Esophagus muscularis mucosa (tissue), 4 donors: ENCODE results near the gene LRMDA. TPM values are rescaled to one million over a fixed set of nuclear protein-coding genes. Genes with fewer than 3 reads are reported as not detected.

Experiments
- DNase-seq: peaks from one replicate; pipeline ENCODE4 v3.0.0-alpha.2; 2017; ENCODE audit errors: extremely low spot score
- H3K27ac ChIP-seq, 4 donors: fragments of 200-600 bp; sonication (generic); replicated peaks in 1 of 4; 1 replicate in 3 of 4; 2 replicates in 1 of 4; pipeline ENCODE4 v1.5.1; 2016 to 2019; ENCODE audit warnings: mild to moderate bottlenecking in 1 of 4
- H3K27me3 ChIP-seq, 4 donors: fragments of 200-600 bp; sonication (generic); one replicate each; pipeline versions ENCODE4 v1.5.1 to v1.6.0; 2016 to 2019
- H3K36me3 ChIP-seq, 4 donors: fragments of 200-600 bp; sonication (generic); one replicate each; pipeline ENCODE4 v1.5.1; 2016 to 2019
- H3K4me1 ChIP-seq, 4 donors: fragments of 200-600 bp; sonication (generic); one replicate each; pipeline ENCODE4 v1.5.1; 2016 to 2019
- H3K4me3 ChIP-seq, 4 donors: fragments of 200-600 bp; sonication (generic); 1 replicate in 2 of 4; 2 replicates in 2 of 4; pipeline ENCODE4 v1.5.1; 2016 to 2019; ENCODE audit warnings: mild to moderate bottlenecking in 4 of 4, moderate library complexity in 1 of 4
- H3K9me3 ChIP-seq, 4 donors: fragments of 200-600 bp; sonication (generic); 1 replicate in 3 of 4; 2 replicates in 1 of 4; pipeline ENCODE4 v1.5.1; 2016 to 2019
- EP300 ChIP-seq: sonication (generic); formaldehyde crosslinking; IDR thresholded peaks from one replicate; pipeline ENCODE4 v1.6.1; 2017; ENCODE audit warnings: antibody characterized with exemption
- POLR2A ChIP-seq: fragments of 450-650 bp; IDR thresholded peaks from one replicate; pipeline ENCODE4 v1.6.1; 2017; ENCODE audit warnings: antibody characterized with exemption, moderate library complexity, mild to moderate bottlenecking, low read depth
- POLR2AphosphoS5 ChIP-seq, 2 donors: sonication (generic); formaldehyde crosslinking; IDR thresholded peaks; one replicate each; pipeline ENCODE4 v1.6.1; 2017; ENCODE audit warnings: antibody characterized with exemption in 2 of 2
- WGBS: methylation state at CpG from one replicate; pipeline ENCODE4 v1.1.5; 2018; 5-methylcytosine and 5-hydroxymethylcytosine counted together
- intact Hi-C: fragments of 100-400 bp; cut with DNase I; formaldehyde crosslinking; loops from one replicate; pipeline ENCODE4 v1.15.1; 2023
- total RNA-seq, 4 donors: library from RNA; depleted of rRNA; stranded (reverse); fragments of >200 nt; gene quantifications; one replicate each; pipeline versions ENCODE4 v1.1.0 to v1.2.1, GENCODE V29; 2016
- TF ChIP-seq, protein P1 (sequence below), 3 experiments: fragments of 200-600 bp in 2 of 3; fragments of 450-650 bp in 1 of 3; sonication (generic) in 2 of 3; IDR thresholded peaks; one replicate each; pipeline ENCODE4 v1.5.1; 2017 to 2019; ENCODE audit warnings: antibody characterized with exemption in 3 of 3, mild to moderate bottlenecking in 2 of 3, moderate library complexity in 1 of 3

The LRMDA gene
- total RNA-seq, 4 donors from 2014 or later = 14.3 to 34.9 (median 26.5) TPM

DNA sequence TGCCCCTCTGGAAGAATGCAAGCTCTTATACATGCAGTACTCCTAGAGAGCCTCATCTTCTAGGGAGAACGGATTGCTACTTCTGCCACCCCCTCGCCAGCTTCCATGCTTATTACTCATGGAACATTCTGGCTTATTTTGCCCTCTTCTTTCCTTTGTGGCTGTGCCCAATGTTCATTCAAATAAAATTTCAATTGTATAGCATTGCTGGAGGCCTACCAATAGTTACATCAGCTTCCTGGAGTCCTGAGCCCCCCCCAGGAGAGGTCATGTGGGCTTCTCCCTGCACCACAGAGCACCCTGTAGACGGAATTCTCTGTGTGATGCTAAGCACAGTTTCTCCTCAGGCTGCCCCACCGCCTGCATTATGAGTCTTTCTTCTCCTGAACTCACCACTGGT is 1112.2 kb downstream of the LRMDA start:
- intact Hi-C loops = loop anchor here (10.0 kb wide), 1 partner anchor 239 kb away; no protein-coding TSS in a partner anchor
- TF ChIP-seq POLR2AphosphoS5 (IDR thresholded peaks at IDR 0.05) = no peak
- TF ChIP-seq, protein P1, sequence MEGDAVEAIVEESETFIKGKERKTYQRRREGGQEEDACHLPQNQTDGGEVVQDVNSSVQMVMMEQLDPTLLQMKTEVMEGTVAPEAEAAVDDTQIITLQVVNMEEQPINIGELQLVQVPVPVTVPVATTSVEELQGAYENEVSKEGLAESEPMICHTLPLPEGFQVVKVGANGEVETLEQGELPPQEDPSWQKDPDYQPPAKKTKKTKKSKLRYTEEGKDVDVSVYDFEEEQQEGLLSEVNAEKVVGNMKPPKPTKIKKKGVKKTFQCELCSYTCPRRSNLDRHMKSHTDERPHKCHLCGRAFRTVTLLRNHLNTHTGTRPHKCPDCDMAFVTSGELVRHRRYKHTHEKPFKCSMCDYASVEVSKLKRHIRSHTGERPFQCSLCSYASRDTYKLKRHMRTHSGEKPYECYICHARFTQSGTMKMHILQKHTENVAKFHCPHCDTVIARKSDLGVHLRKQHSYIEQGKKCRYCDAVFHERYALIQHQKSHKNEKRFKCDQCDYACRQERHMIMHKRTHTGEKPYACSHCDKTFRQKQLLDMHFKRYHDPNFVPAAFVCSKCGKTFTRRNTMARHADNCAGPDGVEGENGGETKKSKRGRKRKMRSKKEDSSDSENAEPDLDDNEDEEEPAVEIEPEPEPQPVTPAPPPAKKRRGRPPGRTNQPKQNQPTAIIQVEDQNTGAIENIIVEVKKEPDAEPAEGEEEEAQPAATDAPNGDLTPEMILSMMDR (IDR thresholded peaks at IDR 0.05) = no peak
- no peak for TF ChIP-seq POLR2A
- TF ChIP-seq EP300 = no peak
- Histone ChIP-seq H3K4me3 (no peak overlapping the region), H3K27me3 (no peaks in the 10 kb centered on the region), H3K36me3 (no peaks in the 10 kb centered on the region), H3K4me1 (peaks cover 3 to 16% (median 11%) of the 10 kb centered on the region in 4 donors), H3K9me3 (no peaks in the 10 kb centered on the region), H3K27ac (no peak overlapping the region)
- no peak for DNase-seq
- 84% methylated on average over 4 of the region's 4 CpGs for WGBS

DNA sequence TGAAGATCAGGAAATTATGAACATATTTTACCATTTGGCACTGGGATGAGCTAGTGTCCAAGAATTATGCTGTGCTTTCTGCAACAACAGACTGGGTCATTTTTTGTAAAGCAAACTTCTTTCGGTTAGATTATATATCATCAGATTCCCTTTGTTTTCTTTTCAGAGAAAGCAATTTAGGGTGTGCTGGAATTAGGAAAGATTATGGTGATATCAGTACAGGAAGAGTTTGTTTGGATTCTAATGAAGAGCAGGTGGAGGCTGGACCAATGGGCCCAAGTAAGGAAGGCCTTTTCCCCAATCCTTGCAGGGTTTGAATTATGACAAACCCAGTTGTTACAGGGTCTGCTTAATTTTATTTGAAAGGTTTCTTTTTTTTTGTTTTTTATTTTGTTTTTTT is 1113.4 kb downstream of the LRMDA start:
- peaks cover 3 to 16% (median 11%) of the 10 kb centered on the region in 4 donors for H3K4me1 ChIP-seq
- no peak overlapping the region for H3K27ac ChIP-seq
- no peaks in the 10 kb centered on the region for H3K27me3 ChIP-seq
- no peaks in the 10 kb centered on the region for H3K36me3 ChIP-seq
- WGBS = 62% methylated on average over 1 of the region's 1 CpG
- no peaks in the 10 kb centered on the region for H3K9me3 ChIP-seq
- no peak for DNase-seq
- intact Hi-C loops = loop anchor here (10.0 kb wide), 1 partner anchor 240 kb away; no protein-coding TSS in a partner anchor
- H3K4me3 ChIP-seq = no peak overlapping the region
- no peak for TF ChIP-seq POLR2AphosphoS5 (IDR thresholded peaks at IDR 0.05)
- TF ChIP-seq EP300 = no peak
- TF ChIP-seq, protein P1 (IDR thresholded peaks at IDR 0.05) = no peak
- no peak for TF ChIP-seq POLR2A

DNA sequence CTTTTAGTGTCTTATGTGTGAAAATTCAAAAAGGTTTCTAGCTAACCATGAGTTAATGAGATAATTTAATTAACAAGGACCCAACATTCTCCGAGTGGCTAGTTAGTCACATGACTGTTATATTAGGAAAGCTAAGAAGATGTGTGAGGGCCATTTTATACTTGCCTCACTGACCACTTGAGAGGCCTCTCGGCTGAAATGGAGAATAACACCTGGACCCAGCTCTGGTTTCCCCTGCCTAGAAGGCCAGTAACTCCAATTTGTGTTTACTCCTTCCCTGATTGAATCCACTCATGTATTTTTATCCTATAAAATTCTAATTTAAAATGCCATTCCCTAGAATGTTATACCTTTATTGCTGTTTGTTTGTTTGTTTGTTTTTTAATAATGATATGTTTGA is 1115.0 kb downstream of the LRMDA start:
- WGBS = 87% methylated on average over 2 of the region's 2 CpGs
- no peaks in the 10 kb centered on the region for H3K9me3 ChIP-seq
- intact Hi-C loops = loop anchor here (10.0 kb wide), 1 partner anchor 242 kb away; no protein-coding TSS in a partner anchor
- no peak for TF ChIP-seq POLR2A
- TF ChIP-seq POLR2AphosphoS5 (IDR thresholded peaks at IDR 0.05) = no peak
- TF ChIP-seq EP300 = no peak
- TF ChIP-seq, protein P1 (IDR thresholded peaks at IDR 0.05) = no peak
- H3K36me3 ChIP-seq = no peaks in the 10 kb centered on the region
- H3K4me1 ChIP-seq = peaks cover 3 to 16% (median 11%) of the 10 kb centered on the region in 4 donors
- H3K27ac ChIP-seq = no peak overlapping the region
- no peak overlapping the region for H3K4me3 ChIP-seq
- no peak for DNase-seq
- no peaks in the 10 kb centered on the region for H3K27me3 ChIP-seq

DNA sequence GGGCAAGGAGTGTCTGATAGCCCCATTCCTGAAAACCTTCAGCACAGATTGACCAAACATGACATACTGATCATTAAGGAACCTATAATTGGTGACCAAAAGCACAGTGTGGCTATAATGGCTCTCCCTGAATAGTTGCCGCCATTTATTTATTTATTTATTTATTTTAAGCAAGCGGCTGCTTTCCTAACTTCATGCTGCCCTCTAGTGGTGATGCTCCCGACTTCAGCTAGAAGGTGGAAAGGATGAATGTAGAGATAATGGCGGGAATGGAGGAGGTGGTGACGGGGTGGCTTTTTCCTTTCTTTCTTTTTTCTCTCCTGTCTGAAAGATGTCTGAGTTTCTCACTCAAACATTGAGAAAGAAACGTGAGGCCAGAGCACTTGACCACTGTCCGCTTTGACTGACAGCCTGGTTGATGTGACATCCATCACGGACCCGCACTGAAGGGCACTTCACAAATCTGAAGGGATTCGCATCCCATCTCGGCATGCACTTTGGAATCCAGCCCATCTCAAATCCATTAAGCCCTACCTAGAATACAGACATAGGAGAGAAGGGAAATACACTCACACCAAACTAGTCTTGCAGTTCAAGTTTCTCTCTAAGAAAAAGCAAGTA is 1116.0 kb downstream of the LRMDA start:
- Histone ChIP-seq H3K27ac (no peak overlapping the region), H3K4me3 (no peak overlapping the region), H3K9me3 (no peaks in the 10 kb centered on the region), H3K36me3 (no peaks in the 10 kb centered on the region), H3K4me1 (peaks cover 3 to 16% (median 11%) of the 10 kb centered on the region in 4 donors), H3K27me3 (no peaks in the 10 kb centered on the region)
- no peak for TF ChIP-seq POLR2A
- TF ChIP-seq POLR2AphosphoS5 (IDR thresholded peaks at IDR 0.05) = no peak
- no peak for TF ChIP-seq EP300
- TF ChIP-seq, protein P1 (IDR thresholded peaks at IDR 0.05) = peak; percentile 83 to 90 (median 88)
- no peak for DNase-seq
- intact Hi-C loops = loop anchor here (10.0 kb wide), 1 partner anchor 243 kb away; no protein-coding TSS in a partner anchor
- 36% methylated on average over 11 of the region's 11 CpGs for WGBS
